Epithelial cell of prostate (primary cell): Measurements from ENCODE around the gene RAB8A.
"Not testable (repeated sequence)": the region's sequence is repeated elsewhere in the genome, so short reads cannot be mapped to it uniquely, and the experiment has no call there.

Experiments used
- DNase-seq: peaks from one replicate; pipeline ENCODE4 v3.0.0-alpha.2; 2011; ENCODE audit warnings: low read depth, low spot score
- H3K27ac ChIP-seq: fragments of 450-650 bp; 2 replicates; pipeline ENCODE4 v1.5.1; 2017; ENCODE audit warnings: mild to moderate bottlenecking

Gene RAB8A

DNA sequence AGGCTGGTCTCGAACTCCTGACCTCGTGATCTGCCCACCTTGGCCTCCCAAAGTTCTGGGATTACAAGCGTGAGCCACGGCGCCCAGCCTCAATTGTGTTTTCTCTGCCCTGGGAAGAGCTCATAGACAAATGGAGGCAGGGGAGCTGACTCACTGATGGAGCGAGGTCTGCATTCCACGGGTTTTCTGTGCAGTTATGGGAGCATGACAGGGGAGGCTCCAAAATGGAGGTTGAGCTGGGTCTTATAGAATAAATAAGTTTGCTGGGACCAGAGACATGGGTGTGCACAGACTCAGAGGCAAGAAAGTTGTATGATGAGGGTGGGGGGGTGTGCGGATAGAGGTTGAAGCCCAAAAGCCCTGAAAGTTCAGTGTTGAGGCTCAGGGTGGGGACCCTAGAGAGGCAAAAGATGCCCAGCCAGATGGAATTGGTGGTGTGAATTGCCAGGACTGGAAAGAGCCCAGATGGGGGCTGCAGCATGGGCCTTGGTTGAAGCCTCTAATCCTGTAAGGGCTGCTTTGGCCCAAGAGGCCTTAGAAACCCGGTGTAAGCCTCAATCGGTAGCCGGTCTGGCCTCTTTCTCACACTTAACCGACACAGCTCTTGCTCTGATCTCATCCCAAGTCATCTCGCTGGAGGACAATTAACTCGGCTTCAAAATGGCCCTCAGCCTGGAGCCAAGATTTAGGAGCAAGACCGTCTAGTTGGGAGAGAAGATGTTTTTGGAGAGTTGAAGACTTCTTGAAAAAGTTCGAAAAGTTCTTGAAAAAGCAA lies 33.5 kb upstream of the RAB8A start:
- peak overlapping the region; percentile 99 for H3K27ac ChIP-seq
- peak; percentile 72 for DNase-seq

DNA sequence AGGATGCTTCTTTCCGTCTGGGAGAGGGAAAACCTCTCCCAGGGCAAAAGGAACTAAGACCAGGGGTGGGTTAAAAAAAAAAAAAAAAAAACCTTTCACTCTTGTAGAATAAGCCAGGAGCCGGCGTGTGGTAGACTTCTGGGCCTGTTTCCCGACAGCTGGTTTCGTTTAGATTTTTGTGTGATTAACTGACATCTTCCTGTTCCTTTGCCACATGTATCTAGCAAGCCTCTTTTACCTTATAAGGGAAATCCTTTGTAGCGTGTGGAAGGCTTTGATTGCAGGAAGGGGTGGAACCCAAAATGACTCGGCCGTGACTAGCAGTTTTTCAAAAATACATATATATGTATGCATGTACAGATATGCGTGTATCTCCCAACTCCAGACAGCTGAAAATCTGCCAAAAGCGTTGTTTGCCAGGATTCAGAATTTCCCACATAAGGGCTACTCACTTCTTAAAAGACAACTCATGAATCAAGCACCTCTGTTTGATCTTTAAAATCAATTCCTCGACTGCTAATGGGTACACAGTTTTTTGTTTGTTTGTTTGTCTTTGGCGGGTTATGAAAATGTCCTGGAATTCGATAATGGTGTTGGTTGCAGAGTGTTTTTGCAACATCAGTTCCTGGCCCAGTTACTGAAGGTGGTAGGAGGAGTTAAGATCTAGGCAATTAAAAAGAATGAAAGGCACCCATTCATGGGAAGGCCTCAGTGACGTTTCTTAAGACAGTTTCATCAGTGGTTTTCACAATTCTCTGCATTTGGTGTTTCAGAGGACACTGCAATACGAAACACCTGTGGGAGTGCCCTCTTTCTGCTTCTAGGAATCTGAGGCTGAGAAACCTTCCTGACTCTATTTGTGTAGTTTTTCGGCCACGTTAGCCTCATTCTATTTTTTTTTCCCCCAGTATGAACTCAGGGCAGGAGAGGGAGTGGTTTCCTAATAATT lies 32.7 kb upstream of the RAB8A start:
- H3K27ac ChIP-seq, result peak overlapping the region; percentile 99
- DNase-seq, result peak; percentile 90

GRCh38 chr19:16084067-16084685 lies 27.5 kb upstream of the RAB8A start:
- no peak for DNase-seq
- peak overlapping the region; percentile 54 for H3K27ac ChIP-seq

DNA sequence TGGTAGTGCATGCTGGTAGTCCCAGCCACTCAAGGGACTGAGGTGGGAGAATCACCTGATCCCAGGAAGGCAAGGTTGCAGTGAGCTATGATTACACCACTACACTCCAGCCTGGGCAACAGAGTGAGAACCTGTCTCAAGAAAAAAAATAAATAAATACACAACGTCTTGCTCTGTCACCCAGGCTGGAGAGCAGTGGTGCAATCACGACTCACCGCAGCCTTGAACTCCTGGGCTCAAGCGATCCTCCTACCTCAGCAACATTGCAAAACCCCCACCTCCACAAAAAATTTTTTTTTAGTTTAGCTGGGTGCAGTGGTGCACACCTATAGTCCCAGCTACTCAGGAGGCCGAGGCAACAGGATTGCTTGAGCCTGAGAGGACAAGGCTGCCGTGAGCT lies 26.6 kb upstream of the RAB8A start:
- no peak for DNase-seq
- peak overlapping the region; percentile 54 for H3K27ac ChIP-seq

DNA sequence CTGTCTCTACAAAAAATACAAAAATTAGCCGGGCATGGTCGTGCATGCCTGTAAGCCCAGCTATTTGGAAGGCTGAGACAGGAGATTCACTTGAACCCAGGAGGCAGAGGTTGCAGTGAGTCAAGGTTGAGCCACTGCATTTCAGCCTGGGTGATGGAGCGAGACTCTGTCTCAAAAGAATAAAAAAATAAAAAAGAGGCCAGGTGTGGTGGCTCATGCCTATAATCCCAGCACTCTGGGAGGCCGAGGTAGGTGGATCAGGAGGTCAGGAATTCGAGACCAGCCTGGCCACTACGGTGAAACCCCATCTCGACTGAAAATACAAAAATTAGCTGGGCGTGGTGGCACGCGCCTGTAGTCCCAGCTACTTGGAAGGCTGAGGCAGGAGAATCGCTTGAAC lies 24.3 kb upstream of the RAB8A start:
- DNase-seq, result not testable (repeated sequence)
- H3K27ac ChIP-seq, result peak overlapping the region; percentile 15

- H3K27ac ChIP-seq, result peak overlapping the region; percentile 15
- DNase-seq, result no peak
Measured at GRCh38 chr19:16087940-16088339, 23.7 kb upstream of the RAB8A start.

GRCh38 chr19:16088351-16089009 lies 23.2 kb upstream of the RAB8A start:
- no peak for DNase-seq
- H3K27ac ChIP-seq, result peak overlapping the region; percentile 15

GRCh38 chr19:16089010-16089846 lies 22.5 kb upstream of the RAB8A start:
- peak overlapping the region; percentile 15 for H3K27ac ChIP-seq
- DNase-seq, result no peak

DNA sequence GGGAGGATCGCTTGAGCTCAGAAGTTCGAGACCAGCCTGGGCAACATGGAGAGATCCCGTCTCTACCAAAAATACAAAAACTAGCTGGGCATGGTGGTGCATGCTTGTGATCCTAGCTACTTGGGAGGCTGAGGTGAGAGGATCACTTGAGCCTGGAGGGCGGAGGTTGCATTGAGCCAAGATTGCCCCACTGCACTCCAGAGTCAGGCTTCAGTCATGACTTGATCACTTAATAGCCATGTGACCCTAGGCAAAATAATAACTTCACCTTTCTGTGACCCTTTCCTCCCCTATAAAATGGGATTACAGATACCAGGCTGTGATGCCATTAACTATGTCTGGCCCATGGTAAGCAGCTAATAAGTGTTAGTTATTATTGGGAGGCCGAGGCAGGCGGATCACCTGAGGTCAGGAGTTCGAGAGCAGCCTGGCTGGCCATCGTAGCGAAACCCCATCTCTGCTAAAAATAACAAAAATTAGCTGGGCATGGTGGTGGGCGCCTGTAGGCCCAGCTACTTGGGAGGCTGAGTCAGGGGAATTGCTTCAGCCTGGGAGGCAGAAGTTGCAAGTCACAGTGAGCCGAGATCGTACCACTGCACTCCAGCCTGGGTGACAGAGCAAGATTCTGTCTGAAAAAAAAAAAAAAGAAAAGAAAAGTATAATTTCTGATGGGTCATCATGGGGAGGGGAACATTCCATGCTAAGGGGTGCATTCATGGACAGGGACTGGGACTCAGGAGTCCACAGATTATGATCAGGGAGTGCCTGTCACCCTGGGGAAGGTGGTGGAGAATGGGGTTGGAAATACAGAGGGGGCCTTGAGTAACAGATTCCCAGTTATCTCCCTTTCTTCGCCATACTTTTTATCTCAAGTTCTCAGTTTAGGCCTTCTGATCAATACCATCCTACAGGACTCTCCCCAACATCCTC lies 19.9 kb upstream of the RAB8A start:
- DNase-seq, result no peak

DNA sequence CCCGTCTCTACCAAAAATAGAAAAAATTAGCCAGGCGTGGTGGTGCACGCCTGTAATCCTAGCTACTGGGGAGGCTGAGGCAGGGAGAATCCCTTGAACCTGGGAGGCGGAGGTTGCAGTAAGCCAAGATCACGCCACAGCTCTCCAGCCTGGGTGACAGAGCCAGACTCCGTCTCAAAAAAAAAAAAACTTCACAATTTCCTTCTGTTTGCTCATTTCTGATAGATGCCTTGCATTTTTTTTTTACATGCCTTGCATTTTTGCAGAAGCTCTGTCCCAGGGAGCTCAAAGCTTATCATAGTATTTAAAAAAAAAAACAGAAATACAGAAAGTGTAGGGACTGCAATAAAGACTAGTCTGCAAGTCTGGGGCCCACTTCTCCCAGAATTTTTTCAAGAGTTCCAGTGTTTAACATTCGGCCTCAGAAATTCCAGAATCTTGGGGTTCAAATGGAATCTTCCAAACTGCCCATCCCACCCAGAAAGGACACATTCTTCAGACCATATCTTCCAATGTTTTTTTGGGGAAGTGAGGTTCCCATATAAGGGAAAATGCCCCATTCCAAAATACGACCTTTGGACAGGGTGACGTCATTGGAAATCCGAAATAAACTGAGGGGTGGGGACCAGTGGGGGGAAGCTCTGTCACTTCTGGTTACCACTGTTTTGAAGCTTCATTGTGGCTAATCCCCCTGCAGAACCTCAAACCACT lies 17.2 kb upstream of the RAB8A start:
- no peak overlapping the region for H3K27ac ChIP-seq
- DNase-seq, result no peak

More for the DNA sequence above, 19.9 kb upstream of the RAB8A start:
- H3K27ac ChIP-seq, result no peak overlapping the region

DNA sequence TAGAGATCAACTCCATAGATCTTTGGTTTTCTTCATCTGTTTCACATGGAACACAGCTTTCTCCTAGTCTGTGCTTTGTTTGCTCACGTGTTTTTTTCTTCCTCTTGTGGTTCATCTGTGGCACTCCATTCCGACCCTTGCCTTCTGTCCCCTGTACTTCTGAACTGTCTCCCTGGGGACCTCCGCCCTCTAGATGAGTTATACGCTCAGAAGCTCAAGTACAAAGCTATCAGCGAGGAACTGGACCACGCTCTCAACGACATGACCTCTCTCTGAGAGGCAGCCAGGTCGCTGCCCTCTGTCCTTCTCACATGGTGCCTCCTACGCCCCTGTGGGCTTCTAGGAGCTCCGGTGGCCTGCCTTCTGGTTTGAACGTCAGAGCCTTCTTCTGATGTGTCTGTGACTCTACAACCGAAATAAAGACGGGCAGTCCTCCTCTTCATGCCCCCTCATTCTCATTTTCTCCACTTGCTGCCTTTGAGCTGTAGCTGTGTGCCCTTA lies 16.6 kb upstream of the RAB8A start:
- DNase-seq, result no peak
- no peak overlapping the region for H3K27ac ChIP-seq

GRCh38 chr19:16096280-16096855 lies 15.3 kb upstream of the RAB8A start:
- peak overlapping the region; percentile 37 for H3K27ac ChIP-seq
- DNase-seq, result no peak

DNA sequence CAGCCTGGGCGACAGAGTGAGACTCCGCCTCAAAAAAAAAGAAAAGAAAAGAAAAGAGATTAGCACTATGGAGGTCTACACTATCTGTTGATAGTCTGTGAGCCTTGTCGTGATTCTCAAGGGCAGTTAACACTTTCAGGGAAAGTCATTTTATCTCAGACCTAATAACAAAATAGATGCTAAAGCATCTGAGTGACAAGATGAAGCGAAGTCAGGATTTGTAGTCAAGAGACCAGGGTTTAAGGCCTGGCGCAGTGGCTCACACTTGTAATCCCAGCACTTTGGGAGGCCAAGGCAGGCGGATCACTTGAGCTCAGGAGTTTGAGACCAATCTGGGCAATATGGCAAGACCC lies 13.3 kb upstream of the RAB8A start:
- peak overlapping the region; percentile 37 for H3K27ac ChIP-seq
- no peak for DNase-seq

DNA sequence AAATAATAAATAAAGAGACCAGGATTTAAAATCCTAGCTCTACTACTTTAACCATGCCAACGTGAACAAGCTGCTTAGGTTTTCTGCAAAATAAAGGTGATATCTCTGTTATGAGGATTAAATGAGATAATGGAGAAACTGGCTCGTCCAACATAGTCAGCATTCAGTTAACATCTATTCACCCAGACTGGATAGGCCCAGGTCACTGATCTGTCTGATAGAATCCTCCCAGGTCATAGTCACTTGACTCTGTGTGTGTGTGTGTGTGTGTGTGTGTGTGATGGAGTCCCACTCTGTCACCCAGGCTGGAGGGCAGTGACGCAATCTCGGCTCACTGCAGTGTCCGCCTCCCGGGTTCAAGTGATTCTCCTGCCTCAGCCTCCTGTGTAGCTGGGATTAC lies 12.9 kb upstream of the RAB8A start:
- DNase-seq, result no peak
- H3K27ac ChIP-seq, result no peak overlapping the region

- H3K27ac ChIP-seq, DNase-seq: not testable (repeated sequence)
Measured at GRCh38 chr19:16099314-16099965, 12.2 kb upstream of the RAB8A start.

DNA sequence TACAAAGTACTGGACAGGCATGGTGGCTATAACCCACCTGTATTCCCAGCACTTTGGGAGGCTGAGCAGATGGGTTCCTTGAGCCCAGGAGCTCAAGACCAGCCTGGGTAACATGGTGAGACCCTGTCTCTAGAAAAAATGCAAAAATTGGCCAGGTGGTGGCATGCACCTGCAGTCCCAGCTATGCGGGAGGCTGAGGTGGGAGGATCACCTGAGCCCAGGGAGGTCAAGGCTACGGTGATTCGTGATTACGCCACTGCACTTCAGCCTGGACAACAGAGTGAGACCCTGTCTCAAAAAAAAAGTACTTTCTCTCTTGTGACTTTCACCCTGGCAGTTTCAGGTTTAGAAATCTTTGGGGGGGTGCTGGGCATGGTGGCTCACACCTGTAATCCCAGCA lies 11.2 kb upstream of the RAB8A start:
- no peak overlapping the region for H3K27ac ChIP-seq
- no peak for DNase-seq

- no peak for DNase-seq
- H3K27ac ChIP-seq, result no peak overlapping the region
Measured at GRCh38 chr19:16104722-16105121, 7.0 kb upstream of the RAB8A start.
